Karpas-422 (cell line): ENCODE results near the gene CAVIN1. TPM values are rescaled to one million over a fixed set of nuclear protein-coding genes. Genes with fewer than 3 reads are reported as not detected.

Experiments used
- DNase-seq: peaks from one replicate; pipeline ENCODE4 v3.0.0-alpha.2; 2015
- H2AFZ ChIP-seq: fragments of 200-600 bp; sonication (generic); 2 replicates; pipeline ENCODE4 v1.6.1; 2014; ENCODE audit warnings: antibody characterized with exemption, low read length, mixed read lengths
- H3K27ac ChIP-seq: fragments of 200-600 bp; sonication (generic); 2 replicates; pipeline ENCODE4 v1.5.1; 2014; ENCODE audit warnings: mild to moderate bottlenecking, low read length, moderate library complexity
- H3K27me3 ChIP-seq: fragments of 200-600 bp; sonication (generic); 2 replicates; pipeline ENCODE4 v1.6.1; 2014; ENCODE audit warnings: low read length, mixed read lengths
- H3K36me3 ChIP-seq: fragments of 200-600 bp; sonication (generic); 2 replicates; pipeline ENCODE4 v1.6.1; 2014; ENCODE audit warnings: low read length, mixed read lengths; ENCODE audit not compliant: insufficient read depth
- H3K4me1 ChIP-seq: fragments of 200-600 bp; sonication (generic); 2 replicates; pipeline ENCODE4 v1.6.1; 2014; ENCODE audit warnings: mild to moderate bottlenecking, low read length, mixed read lengths
- H3K4me2 ChIP-seq: fragments of 200-600 bp; sonication (generic); 2 replicates; pipeline ENCODE4 v1.6.1; 2014; ENCODE audit warnings: low read length, low read depth, mild to moderate bottlenecking; ENCODE audit not compliant: poor library complexity, severe bottlenecking
- H3K4me3 ChIP-seq: fragments of 200-600 bp; sonication (generic); 2 replicates; pipeline ENCODE4 v1.5.1; 2014; ENCODE audit warnings: mild to moderate bottlenecking, antibody characterized with exemption, low read length, mixed read lengths
- H3K79me2 ChIP-seq: fragments of 200-600 bp; sonication (generic); 2 replicates; pipeline ENCODE4 v1.6.1; 2014; ENCODE audit warnings: mild to moderate bottlenecking, low read length, mixed read lengths
- H3K9ac ChIP-seq: fragments of 200-600 bp; sonication (generic); 2 replicates; pipeline ENCODE4 v1.6.0; 2014; ENCODE audit warnings: low read length
- H3K9me2 ChIP-seq: fragments of 200-600 bp; sonication (generic), shearing (Covaris generic); replicated peaks from 2 replicates; pipeline ENCODE4 v1.6.0; 2014; ENCODE audit warnings: mild to moderate bottlenecking, low read length, moderate library complexity; ENCODE audit not compliant: insufficient read depth
- H3K9me3 ChIP-seq: fragments of 300-700, 200-600 bp; sonication (generic); 2 replicates; pipeline ENCODE4 v1.6.1; 2014; ENCODE audit warnings: low read length, mixed read lengths
- H4K20me1 ChIP-seq: fragments of 200-600 bp; sonication (generic); 2 replicates; pipeline ENCODE4 v1.6.1; 2014; ENCODE audit warnings: mild to moderate bottlenecking, antibody characterized with exemption, low read length, low read depth; ENCODE audit not compliant: insufficient read depth
- total RNA-seq: library from RNA; depleted of rRNA; stranded (reverse); fragments of >200 nt; shearing (Covaris generic); gene quantifications from 2 replicates; pipeline ENCODE4 v1.2.3, GENCODE V29; 2014; ENCODE audit warnings: low replicate concordance

CAVIN1 gene
- total RNA-seq, 1 experiment from 2014 or later, result not detected

DNA sequence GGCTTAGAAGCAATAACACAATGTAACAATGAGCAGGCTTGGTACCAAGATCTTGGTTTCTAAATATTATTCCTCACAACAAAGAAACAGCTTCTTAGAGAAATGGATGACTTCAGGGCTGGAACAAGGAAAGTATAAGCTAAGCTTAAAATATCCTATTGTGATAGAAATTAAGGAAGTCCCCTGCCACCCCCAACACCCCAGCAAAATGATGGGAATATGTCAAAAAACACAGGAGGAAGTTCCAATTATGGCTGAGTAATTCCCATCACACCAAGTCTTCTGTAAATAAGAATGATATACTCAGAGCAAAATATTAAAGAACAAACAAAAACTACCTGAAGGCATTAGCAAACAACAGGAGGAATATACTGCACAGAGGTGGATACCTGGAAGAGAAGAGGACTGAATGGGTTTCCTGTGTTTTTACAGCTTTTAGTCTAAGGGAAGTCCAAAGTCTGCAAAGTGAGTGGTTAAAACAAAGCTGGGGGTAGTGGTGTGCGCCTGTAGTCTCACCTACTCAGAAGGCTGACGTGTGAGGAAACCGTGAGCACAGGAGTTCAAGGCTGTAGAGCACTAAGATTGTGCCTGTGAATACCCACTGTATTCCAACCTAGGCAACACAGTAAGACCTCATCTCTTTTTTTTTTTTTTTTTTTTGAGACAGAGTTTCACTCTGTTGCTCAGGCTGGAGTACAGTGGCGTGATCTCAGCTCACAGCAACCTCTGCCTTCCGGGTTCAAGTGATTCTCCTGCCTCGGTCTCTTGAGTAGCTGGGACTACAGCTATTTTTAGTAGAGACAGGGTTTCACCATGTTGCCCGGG lies 18.5 kb upstream of the CAVIN1 start:
- Histone ChIP-seq H3K9ac (no peak overlapping the region), H3K4me2 (no peak overlapping the region), H3K9me2 (no peaks in the 10 kb centered on the region), H3K4me1 (peaks cover 6% of the 10 kb centered on the region), H3K4me3 (no peak overlapping the region), H3K27ac (no peak overlapping the region), H3K27me3 (no peaks in the 10 kb centered on the region), H3K36me3 (no peaks in the 10 kb centered on the region), H3K79me2 (no peaks in the 10 kb centered on the region), H4K20me1 (no peaks in the 10 kb centered on the region), H2AFZ (no peak overlapping the region), H3K9me3 (no peaks in the 10 kb centered on the region)
- no peak for DNase-seq

DNA sequence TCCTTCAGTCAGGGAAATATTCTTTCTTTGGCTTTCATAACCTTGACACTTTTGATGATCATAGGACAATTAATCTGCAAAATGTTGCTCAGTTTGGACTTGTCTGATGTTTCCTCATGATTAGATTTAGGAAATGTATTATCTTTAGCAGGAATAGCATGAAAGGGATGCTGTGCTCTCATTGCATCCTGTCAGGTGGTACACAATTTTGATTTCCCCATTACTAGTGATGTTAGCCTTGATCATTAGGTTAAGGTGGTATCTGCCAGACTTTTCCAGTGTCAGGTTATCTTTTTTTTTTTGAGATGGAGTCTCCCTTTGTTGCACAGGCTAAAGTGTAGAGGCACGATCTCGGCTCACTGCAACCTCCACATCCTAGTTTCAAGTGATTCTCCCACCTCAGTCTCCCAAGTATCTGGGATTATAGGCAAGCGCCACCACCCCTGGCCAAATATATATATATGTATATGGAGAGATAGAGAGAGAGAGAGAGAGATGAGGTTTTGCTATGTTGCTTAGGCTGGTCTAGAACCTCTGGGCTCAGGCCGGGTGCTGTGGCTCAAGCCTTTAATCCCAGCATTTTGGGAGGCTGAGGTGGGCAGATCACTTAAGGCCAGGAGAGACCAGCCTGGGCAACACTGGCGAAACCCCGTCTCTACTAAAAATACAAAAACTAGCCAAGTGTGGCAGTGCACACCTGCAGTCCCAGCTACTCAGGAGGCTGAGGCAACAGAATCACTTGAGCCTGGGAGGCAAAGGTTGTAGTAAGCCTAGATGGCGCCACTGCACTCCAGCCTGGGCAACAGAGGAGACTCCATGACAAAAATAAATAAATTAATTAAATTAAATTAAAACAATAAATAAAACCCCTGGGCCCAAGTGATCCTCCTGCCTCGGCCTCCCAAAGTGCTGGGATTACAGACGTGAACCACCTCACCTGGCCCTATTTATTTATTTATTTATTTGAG lies 15.8 kb upstream of the CAVIN1 start:
- Histone ChIP-seq H3K36me3 (no peaks in the 10 kb centered on the region), H4K20me1 (no peaks in the 10 kb centered on the region), H3K27me3 (no peaks in the 10 kb centered on the region), H3K4me3 (no peak overlapping the region), H3K27ac (no peak overlapping the region), H3K9me2 (no peaks in the 10 kb centered on the region), H3K4me2 (peak overlapping the region; percentile 42), H3K4me1 (peaks cover 6% of the 10 kb centered on the region), H3K79me2 (no peaks in the 10 kb centered on the region), H2AFZ (no peak overlapping the region), H3K9me3 (no peaks in the 10 kb centered on the region), H3K9ac (no peak overlapping the region)
- DNase-seq, result peak; percentile 73

DNA sequence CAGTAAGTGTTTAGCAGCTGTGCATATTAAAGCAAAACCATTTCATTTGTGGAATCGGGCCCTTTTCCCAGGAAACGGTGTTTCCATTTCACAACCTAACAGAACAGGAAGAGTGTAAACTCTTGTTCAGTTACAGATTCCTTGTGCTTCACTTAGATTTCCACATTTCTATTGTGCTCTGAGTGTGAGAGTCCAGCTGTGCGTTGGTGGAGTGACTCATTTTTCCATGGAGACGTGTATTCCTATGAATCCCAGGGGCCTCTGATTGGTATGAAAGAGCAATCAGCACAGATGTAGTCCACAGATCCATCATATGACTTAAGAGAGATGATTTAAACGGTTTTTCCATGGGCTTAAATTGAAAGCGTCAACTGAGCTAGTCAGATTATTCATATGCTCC lies 13.3 kb upstream of the CAVIN1 start:
- H3K4me1 ChIP-seq, result peaks cover 6% of the 10 kb centered on the region
- H3K9me2 ChIP-seq, result no peaks in the 10 kb centered on the region
- no peak overlapping the region for H3K4me3 ChIP-seq
- H3K36me3 ChIP-seq, result no peaks in the 10 kb centered on the region
- no peak overlapping the region for H3K4me2 ChIP-seq
- H3K79me2 ChIP-seq, result no peaks in the 10 kb centered on the region
- H3K27me3 ChIP-seq, result no peaks in the 10 kb centered on the region
- no peak overlapping the region for H3K27ac ChIP-seq
- H3K9ac ChIP-seq, result no peak overlapping the region
- no peak overlapping the region for H2AFZ ChIP-seq
- no peaks in the 10 kb centered on the region for H4K20me1 ChIP-seq
- DNase-seq, result no peak
- no peaks in the 10 kb centered on the region for H3K9me3 ChIP-seq

DNA sequence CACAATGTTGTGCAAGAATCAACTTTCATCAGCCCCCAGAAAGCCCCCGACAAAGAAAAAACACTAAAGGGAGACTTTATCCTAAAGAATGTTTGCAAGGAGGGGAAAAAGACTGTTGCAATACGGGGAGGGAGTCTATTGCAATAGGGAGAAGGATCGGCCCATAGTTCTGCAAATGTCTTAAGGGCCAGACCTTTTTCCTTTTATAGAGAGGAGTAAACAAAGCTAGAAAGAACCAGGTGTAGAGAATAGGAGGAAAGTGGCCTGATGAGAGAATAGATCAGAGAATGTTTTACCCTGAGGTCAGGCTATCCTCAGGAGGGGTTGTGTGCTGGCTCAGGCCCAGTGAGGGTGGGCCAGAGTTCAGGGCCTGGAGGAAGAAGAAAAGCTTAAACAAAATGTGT lies 8.7 kb upstream of the CAVIN1 start:
- no peaks in the 10 kb centered on the region for H3K9me2 ChIP-seq
- no peak overlapping the region for H3K4me3 ChIP-seq
- DNase-seq, result no peak
- H2AFZ ChIP-seq, result no peak overlapping the region
- no peaks in the 10 kb centered on the region for H3K79me2 ChIP-seq
- no peaks in the 10 kb centered on the region for H3K27me3 ChIP-seq
- H3K9me3 ChIP-seq, result no peaks in the 10 kb centered on the region
- H3K4me1 ChIP-seq, result peaks cover 9% of the 10 kb centered on the region
- H4K20me1 ChIP-seq, result no peaks in the 10 kb centered on the region
- H3K27ac ChIP-seq, result no peak overlapping the region
- H3K4me2 ChIP-seq, result no peak overlapping the region
- H3K9ac ChIP-seq, result no peak overlapping the region
- H3K36me3 ChIP-seq, result no peaks in the 10 kb centered on the region

DNA sequence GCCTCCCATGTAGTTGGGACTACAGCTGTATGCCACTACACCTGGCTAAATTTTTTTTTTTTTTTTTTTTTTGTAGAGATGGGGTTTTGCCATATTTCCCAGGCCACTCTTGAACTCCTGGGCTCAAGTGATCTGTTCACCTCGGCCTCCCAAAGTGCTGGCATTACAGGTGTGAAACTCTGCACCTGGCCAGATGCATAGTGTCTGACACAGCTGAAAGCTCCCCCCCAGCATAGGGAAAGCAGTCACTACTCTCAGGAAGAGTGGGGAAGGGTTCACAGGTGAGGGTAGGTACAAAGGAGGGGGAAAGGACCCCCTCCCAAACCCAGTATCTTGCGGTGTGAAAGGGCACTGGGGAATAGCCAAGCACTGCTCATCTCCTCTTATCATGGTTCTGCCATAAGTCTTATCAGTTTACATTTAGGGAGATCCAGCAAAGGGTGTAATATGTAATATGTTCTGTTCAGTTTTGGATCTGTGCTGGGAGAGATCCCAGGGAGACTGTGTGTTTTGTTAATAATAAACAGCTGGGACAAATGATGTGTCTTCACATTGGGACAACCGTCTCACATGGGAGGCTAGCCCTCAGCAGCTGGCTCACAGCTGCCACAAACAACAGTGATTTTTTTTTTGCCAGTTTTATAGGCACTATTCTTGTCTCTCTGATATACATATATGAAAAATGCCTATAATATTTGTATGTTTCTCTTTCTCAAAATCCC lies 6.8 kb upstream of the CAVIN1 start:
- DNase-seq, result no peak
- H4K20me1 ChIP-seq, result no peaks in the 10 kb centered on the region
- no peak overlapping the region for H3K4me3 ChIP-seq
- no peaks in the 10 kb centered on the region for H3K36me3 ChIP-seq
- H3K9me2 ChIP-seq, result no peaks in the 10 kb centered on the region
- no peak overlapping the region for H3K9ac ChIP-seq
- no peak overlapping the region for H2AFZ ChIP-seq
- no peaks in the 10 kb centered on the region for H3K9me3 ChIP-seq
- no peaks in the 10 kb centered on the region for H3K27me3 ChIP-seq
- H3K4me1 ChIP-seq, result peaks cover 9% of the 10 kb centered on the region
- no peaks in the 10 kb centered on the region for H3K79me2 ChIP-seq
- H3K27ac ChIP-seq, result no peak overlapping the region
- no peak overlapping the region for H3K4me2 ChIP-seq

DNA sequence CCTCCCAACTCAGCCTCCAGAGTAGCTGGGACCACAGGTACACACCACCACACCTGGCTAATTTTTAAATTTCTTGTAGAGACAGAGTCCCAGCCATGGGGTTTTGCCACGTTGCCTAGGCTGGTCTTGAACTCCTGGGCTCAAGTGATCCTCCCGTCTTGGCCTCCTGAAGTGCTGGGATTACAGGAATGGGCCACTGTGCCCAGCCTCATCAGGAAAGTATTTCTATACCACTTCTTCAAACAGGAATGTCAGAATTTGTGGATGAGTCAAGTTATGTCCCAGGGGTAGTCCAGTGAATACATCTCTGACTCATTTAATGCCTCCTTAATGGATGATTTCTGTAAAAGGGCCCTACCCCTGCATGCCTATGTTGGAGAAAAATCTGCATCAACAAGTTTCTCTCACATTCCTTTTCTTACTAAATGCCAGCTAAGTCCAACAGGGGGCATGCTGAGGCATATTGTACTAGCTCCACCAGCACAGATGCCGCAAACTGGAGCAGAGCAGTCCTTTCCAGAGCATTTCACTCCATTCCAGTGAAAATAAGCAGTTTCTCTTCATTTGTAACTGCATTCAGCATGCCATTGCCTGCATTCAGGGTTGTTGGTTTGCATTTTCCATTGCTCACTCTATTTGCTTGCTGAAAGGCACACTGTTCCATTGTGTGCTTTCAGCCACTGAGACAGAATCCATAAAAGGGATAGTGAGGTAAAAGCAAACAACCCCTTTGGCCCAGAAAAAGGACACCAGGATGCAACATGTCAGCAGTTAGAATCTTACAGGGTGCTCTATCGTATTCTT lies 5.3 kb upstream of the CAVIN1 start:
- H2AFZ ChIP-seq, result no peak overlapping the region
- H3K4me3 ChIP-seq, result no peak overlapping the region
- H3K4me1 ChIP-seq, result peaks cover 9% of the 10 kb centered on the region
- no peaks in the 10 kb centered on the region for H3K9me2 ChIP-seq
- no peak overlapping the region for H3K27ac ChIP-seq
- no peak overlapping the region for H3K4me2 ChIP-seq
- H3K27me3 ChIP-seq, result no peaks in the 10 kb centered on the region
- no peaks in the 10 kb centered on the region for H3K9me3 ChIP-seq
- H4K20me1 ChIP-seq, result no peaks in the 10 kb centered on the region
- H3K79me2 ChIP-seq, result no peaks in the 10 kb centered on the region
- no peaks in the 10 kb centered on the region for H3K36me3 ChIP-seq
- peak; percentile 83 for DNase-seq
- H3K9ac ChIP-seq, result no peak overlapping the region

DNA sequence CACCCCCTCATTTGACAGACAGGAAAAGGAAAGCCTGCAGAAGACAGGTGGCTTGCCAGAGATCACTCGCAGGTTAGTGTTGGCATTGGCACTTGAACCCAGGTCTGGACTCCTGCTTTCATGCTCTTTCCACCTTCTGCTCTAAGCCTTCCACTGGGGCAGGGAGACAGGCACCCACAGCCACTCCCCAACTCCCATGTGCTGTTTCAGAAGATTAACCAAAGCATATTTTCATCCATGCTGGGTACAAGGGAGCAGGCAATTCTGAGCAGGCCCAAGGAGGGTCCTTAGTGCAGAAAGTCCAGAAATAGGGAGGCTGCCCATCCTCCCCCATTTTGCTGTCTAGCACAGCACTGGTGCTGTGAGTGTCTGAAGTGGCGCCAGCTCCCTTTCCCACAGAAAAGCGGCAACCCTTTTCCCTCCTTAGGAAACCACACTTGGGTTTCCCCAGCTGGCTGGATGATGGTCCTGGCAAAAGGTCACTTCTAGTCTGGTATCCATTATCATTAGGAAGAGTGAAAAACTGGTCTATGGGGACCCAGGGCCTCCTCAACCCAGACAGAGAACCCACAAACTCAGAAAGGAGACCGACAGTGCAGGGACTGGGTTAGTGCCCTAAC lies 2.0 kb upstream of the CAVIN1 start:
- no peak for DNase-seq
- Histone ChIP-seq H3K4me1 (peaks cover 4% of the 10 kb centered on the region; the same call in 1 of the 2 replicates), H3K4me2 (no peak overlapping the region), H3K4me3 (no peak overlapping the region), H3K9me3 (no peaks in the 10 kb centered on the region), H4K20me1 (no peaks in the 10 kb centered on the region), H3K9ac (no peak overlapping the region), H3K9me2 (no peaks in the 10 kb centered on the region), H3K27me3 (no peaks in the 10 kb centered on the region), H3K27ac (no peak overlapping the region), H3K36me3 (no peaks in the 10 kb centered on the region), H3K79me2 (no peaks in the 10 kb centered on the region), H2AFZ (no peak overlapping the region)
